ENCODE data around the gene AKR1C2. TPM values are rescaled to one million over a fixed set of nuclear protein-coding genes. Genes with fewer than 3 reads are reported as not detected.
"Not testable (repeated sequence)": the region's sequence is repeated elsewhere in the genome, so short reads cannot be mapped to it uniquely, and the experiment has no call there.

The AKR1C2 gene
- total and polyA plus RNA-seq, 7 donors = 38.7 to 2,054 (median 161) TPM

- Histone ChIP-seq H3K4me3 (no peak overlapping the region), H3K36me3 (ENCODE audit: insufficient read depth in 1 of 2, low read depth in 1 of 2) (peaks cover 0 to 65% of the 10 kb centered on the region in 2 donors), H3K9me3 (no peaks in the 10 kb centered on the region), H3K27me3 (ENCODE audit: insufficient read depth in 3 of 3, low read length in 2 of 3) (no peaks in the 10 kb centered on the region), H3K27ac (no peak overlapping the region), H3K4me1 (no peaks in the 10 kb centered on the region)
- no peak for TF ChIP-seq CTCF (IDR thresholded peaks at IDR 0.05)
- ATAC-seq = no peak
- no peak for DNase-seq
- intact Hi-C loops (cut with DNase I) = no loop called here
These were observed 26.6 kb downstream of the AKR1C2 start for GRCh38 chr10:4977025-4977424.

GRCh38 chr10:4974400-4974799 lies 29.3 kb downstream of the AKR1C2 start:
- H3K36me3 ChIP-seq (ENCODE audit: insufficient read depth in 1 of 2, low read depth in 1 of 2) = peaks cover 0 to 87% of the 10 kb centered on the region in 2 donors
- intact Hi-C loops (cut with DNase I); H3K4me3 ChIP-seq; DNase-seq; ATAC-seq; H3K9me3 ChIP-seq; H3K27ac ChIP-seq; H3K27me3 ChIP-seq (ENCODE audit: insufficient read depth in 3 of 3, low read length in 2 of 3); H3K4me1 ChIP-seq: not testable (repeated sequence)

GRCh38 chr10:4973294-4973693 lies 30.4 kb downstream of the AKR1C2 start:
- H3K27ac ChIP-seq; H3K4me1 ChIP-seq; H3K9me3 ChIP-seq; H3K4me3 ChIP-seq; DNase-seq; ATAC-seq; H3K27me3 ChIP-seq (ENCODE audit: insufficient read depth in 3 of 3, low read length in 2 of 3); intact Hi-C loops (cut with DNase I): not testable (repeated sequence)
- 86 to 100% (median 97%) methylated on average over 1 of the region's 1 CpG for WGBS, 3 donors
- peaks cover 2 to 87% of the 10 kb centered on the region in 2 donors for H3K36me3 ChIP-seq (ENCODE audit: insufficient read depth in 1 of 2, low read depth in 1 of 2)

- H3K4me1 ChIP-seq; ATAC-seq; intact Hi-C loops (cut with DNase I); DNase-seq; H3K9me3 ChIP-seq; H3K4me3 ChIP-seq; H3K27ac ChIP-seq; H3K27me3 ChIP-seq (ENCODE audit: insufficient read depth in 3 of 3, low read length in 2 of 3): not testable (repeated sequence)
- WGBS, 3 donors = 97 to 98% (median 97%) methylated on average over 11 to 16 of the region's 18 CpGs
- H3K36me3 ChIP-seq (ENCODE audit: insufficient read depth in 1 of 2, low read depth in 1 of 2) = peaks cover 2 to 89% of the 10 kb centered on the region in 2 donors
These were observed 31.1 kb downstream of the AKR1C2 start for GRCh38 chr10:4972369-4973142.

GRCh38 chr10:4970362-4970761 lies 33.3 kb downstream of the AKR1C2 start:
- intact Hi-C loops (cut with DNase I); H3K4me1 ChIP-seq; H3K27ac ChIP-seq; DNase-seq; H3K4me3 ChIP-seq; H3K27me3 ChIP-seq (ENCODE audit: insufficient read depth in 3 of 3, low read length in 2 of 3); H3K9me3 ChIP-seq; ATAC-seq: not testable (repeated sequence)
- 89 to 98% (median 90%) methylated on average over 2 of the region's 2 CpGs for WGBS, 3 donors
- H3K36me3 ChIP-seq (ENCODE audit: insufficient read depth in 1 of 2, low read depth in 1 of 2) = peaks cover 2 to 91% of the 10 kb centered on the region in 2 donors

GRCh38 chr10:4969289-4969688 lies 34.4 kb downstream of the AKR1C2 start:
- H3K27me3 ChIP-seq (ENCODE audit: insufficient read depth in 3 of 3, low read length in 2 of 3); H3K9me3 ChIP-seq; H3K4me3 ChIP-seq; H3K27ac ChIP-seq; intact Hi-C loops (cut with DNase I); ATAC-seq; H3K4me1 ChIP-seq; DNase-seq: not testable (repeated sequence)
- peaks cover 2 to 90% of the 10 kb centered on the region in 2 donors for H3K36me3 ChIP-seq (ENCODE audit: insufficient read depth in 1 of 2, low read depth in 1 of 2)
- 94 to 96% (median 94%) methylated on average over 3 of the region's 3 CpGs for WGBS, 3 donors

- peaks cover 2 to 71% of the 10 kb centered on the region in 2 donors for H3K36me3 ChIP-seq (ENCODE audit: insufficient read depth in 1 of 2, low read depth in 1 of 2)
- 96 to 97% (median 96%) methylated on average over 3 of the region's 3 CpGs for WGBS, 3 donors
- H3K27ac ChIP-seq; H3K9me3 ChIP-seq; DNase-seq; H3K27me3 ChIP-seq (ENCODE audit: insufficient read depth in 3 of 3, low read length in 2 of 3); H3K4me1 ChIP-seq; intact Hi-C loops (cut with DNase I); ATAC-seq; H3K4me3 ChIP-seq: not testable (repeated sequence)
These were observed 36.5 kb downstream of the AKR1C2 start for GRCh38 chr10:4967189-4967588.

- H3K4me1 ChIP-seq; H3K9me3 ChIP-seq; H3K27ac ChIP-seq; intact Hi-C loops (cut with DNase I); DNase-seq; ATAC-seq; H3K27me3 ChIP-seq (ENCODE audit: insufficient read depth in 3 of 3, low read length in 2 of 3): not testable (repeated sequence)
- 96 to 98% (median 98%) methylated on average over 4 of the region's 4 CpGs for WGBS, 3 donors
- peaks cover 2 to 57% of the 10 kb centered on the region in 2 donors for H3K36me3 ChIP-seq (ENCODE audit: insufficient read depth in 1 of 2, low read depth in 1 of 2)
- H3K4me3 ChIP-seq = peak overlapping the region; percentile 66
These were observed 37.9 kb downstream of the AKR1C2 start for GRCh38 chr10:4965763-4966162.

GRCh38 chr10:4963815-4964154 lies 39.9 kb downstream of the AKR1C2 start:
- peak overlapping the region; percentile 66 for H3K4me3 ChIP-seq

GRCh38 chr10:4962876-4963814 lies 40.5 kb downstream of the AKR1C2 start, which contains the start of gene AKR1C1:
TSS of gene AKR1C1 (plus strand) at chr10:4963415. CDS start at chr10:4963445, 30 bp downstream.
- H3K9me3 ChIP-seq; H3K4me1 ChIP-seq; H3K27me3 ChIP-seq (ENCODE audit: insufficient read depth in 3 of 3, low read length in 2 of 3); intact Hi-C loops (cut with DNase I); DNase-seq: not testable (repeated sequence)
- Histone ChIP-seq H3K4me3 (peak within 1 kb of the TSS; percentile 66), H3K27ac (peak within 1 kb of the TSS; percentile 23), H3K36me3 (ENCODE audit: insufficient read depth in 1 of 2, low read depth in 1 of 2) (peaks cover 0 to 33% of the 10 kb centered on the region in 2 donors)
- ATAC-seq = peak; percentile 96 to 99 (median 98)
- 29 to 33% (median 31%) methylated on average over 5 to 6 of the region's 7 CpGs for WGBS, 3 donors

More at GRCh38 chr10:4963815-4964154, 39.9 kb downstream of the AKR1C2 start:
- peak in 3 of 4 donors; percentile 43 to 73 (median 60) for ATAC-seq
- H3K9me3 ChIP-seq; H3K4me1 ChIP-seq; intact Hi-C loops (cut with DNase I); DNase-seq; H3K27me3 ChIP-seq (ENCODE audit: insufficient read depth in 3 of 3, low read length in 2 of 3): not testable (repeated sequence)
- 33 to 38% (median 34%) methylated on average over 2 to 3 of the region's 4 CpGs for WGBS, 3 donors
- peak overlapping the region; percentile 12 for H3K27ac ChIP-seq
- H3K36me3 ChIP-seq (ENCODE audit: insufficient read depth in 1 of 2, low read depth in 1 of 2) = peaks cover under 1 to 39% of the 10 kb centered on the region in 2 donors

Data from psoas muscle (tissue), 8 donors.